Panc1 (cell line): ENCODE data around the gene PTPN23.
"Not testable (repeated sequence)": the region's sequence is repeated elsewhere in the genome, so short reads cannot be mapped to it uniquely, and the experiment has no call there.

ENCODE experiments used
- CTCF ChIP-seq: fragments of 450-650 bp; IDR thresholded peaks from 2 replicates; pipeline ENCODE4 v1.5.1; 2017; ENCODE audit warnings: mild to moderate bottlenecking
- POLR2AphosphoS5 ChIP-seq: IDR thresholded peaks from 2 replicates; pipeline ENCODE4 v1.6.1; 2012; ENCODE audit warnings: mild to moderate bottlenecking, low read depth, low read length, moderate library complexity
- SIN3A ChIP-seq: IDR thresholded peaks from 2 replicates; pipeline ENCODE4 v1.6.1; 2012; ENCODE audit warnings: low read depth, mild to moderate bottlenecking, low read length, moderate library complexity, borderline replicate concordance; ENCODE audit not compliant: insufficient read depth
- TCF7L2 ChIP-seq: IDR thresholded peaks from 2 replicates; pipeline ENCODE4 v1.6.1; 2011; ENCODE audit warnings: mild to moderate bottlenecking, low read depth, low read length, inconsistent platforms

DNA sequence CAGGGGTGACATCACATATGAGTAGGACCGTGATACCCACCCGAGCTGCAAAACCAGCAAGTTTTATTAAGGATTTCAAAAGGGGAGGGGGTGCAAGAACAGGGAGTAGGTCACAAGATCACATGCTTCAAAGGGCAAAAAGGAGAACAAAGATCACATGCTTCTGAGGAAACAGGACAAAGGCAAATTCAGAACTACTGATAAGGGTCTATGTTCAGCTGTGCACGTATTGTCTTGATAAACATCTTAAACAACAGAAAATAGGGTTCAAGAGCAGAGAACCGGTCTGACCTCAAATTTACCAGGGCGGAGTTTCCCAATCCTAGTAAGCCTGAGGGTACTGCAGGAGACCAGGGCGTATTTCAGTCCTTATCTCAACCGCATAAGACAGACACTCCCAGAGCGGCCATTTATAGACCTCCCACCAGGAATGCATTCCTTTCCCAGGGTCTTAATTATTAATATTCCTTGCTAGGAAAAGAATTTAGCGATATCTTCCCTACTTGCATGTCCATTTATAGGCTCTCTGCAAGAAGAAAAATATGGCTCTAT, 78.8 kb downstream of the PTPN23 start:
- not testable (repeated sequence) for TF ChIP-seq CTCF, SIN3A, POLR2AphosphoS5, TCF7L2
